Right lobe of liver (tissue), 4 donors: Measurements from ENCODE around the gene NTN1.

Experiments used
- POLR2A ChIP-seq: fragments of 450-650 bp; IDR thresholded peaks from one replicate; pipeline ENCODE4 v1.6.1; 2017; ENCODE audit warnings: antibody characterized with exemption, mild to moderate bottlenecking
- TF ChIP-seq, protein P1 (sequence below), 4 donors: fragments of 200-600 bp in 3 of 4; fragments of 450-650 bp in 1 of 4; IDR thresholded peaks; one replicate each; pipeline versions ENCODE4 v1.5.1 to v1.8.0; 2016 to 2022; ENCODE audit warnings: antibody characterized with exemption in 4 of 4, mild to moderate bottlenecking in 2 of 4
- donor health status: DM: no; HTN: no; CAD: no.
- donor health status: DM: no; HTN: no; CAD: no.
- donor health status: DM: no; HTN: yes; CAD: no.

DNA sequence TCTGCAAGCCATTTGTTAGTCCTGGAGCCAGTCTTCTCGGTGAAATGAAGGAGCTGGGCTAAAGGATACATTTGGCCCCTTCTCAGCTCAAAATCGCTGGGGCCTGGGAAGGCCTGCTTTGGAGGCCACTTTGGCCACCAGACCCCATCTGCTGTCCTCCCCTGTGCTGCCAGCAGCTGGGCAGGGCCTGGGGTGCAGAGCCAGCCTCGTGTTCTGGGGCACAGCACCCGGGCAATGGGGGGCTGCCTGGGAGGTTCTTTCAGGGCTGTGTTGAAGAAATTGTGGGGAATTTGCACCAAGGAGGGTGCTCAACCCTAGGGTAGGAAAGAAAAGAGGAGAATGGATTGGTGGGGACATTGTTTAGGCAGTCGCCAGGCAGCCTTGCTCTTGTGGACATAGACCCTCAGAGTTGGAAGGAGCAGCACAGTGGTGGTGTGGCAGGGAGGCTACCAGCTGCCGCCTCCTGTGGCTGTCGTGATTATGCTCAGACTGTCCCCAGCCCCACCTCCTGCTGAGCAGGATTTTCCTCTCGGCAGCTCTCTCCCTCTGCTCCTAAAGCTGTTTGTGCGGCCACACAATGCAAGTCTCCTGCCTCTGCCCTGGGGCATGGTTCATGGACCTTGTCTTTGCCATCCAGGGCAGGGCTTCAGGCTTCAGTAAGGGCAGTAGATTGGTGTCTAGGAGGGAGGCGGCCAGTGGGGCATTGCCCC is 174.8 kb downstream of the NTN1 start:
- TF ChIP-seq, protein P1, sequence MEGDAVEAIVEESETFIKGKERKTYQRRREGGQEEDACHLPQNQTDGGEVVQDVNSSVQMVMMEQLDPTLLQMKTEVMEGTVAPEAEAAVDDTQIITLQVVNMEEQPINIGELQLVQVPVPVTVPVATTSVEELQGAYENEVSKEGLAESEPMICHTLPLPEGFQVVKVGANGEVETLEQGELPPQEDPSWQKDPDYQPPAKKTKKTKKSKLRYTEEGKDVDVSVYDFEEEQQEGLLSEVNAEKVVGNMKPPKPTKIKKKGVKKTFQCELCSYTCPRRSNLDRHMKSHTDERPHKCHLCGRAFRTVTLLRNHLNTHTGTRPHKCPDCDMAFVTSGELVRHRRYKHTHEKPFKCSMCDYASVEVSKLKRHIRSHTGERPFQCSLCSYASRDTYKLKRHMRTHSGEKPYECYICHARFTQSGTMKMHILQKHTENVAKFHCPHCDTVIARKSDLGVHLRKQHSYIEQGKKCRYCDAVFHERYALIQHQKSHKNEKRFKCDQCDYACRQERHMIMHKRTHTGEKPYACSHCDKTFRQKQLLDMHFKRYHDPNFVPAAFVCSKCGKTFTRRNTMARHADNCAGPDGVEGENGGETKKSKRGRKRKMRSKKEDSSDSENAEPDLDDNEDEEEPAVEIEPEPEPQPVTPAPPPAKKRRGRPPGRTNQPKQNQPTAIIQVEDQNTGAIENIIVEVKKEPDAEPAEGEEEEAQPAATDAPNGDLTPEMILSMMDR (IDR thresholded peaks at IDR 0.05) = no peak
- TF ChIP-seq POLR2A = no peak
